ENCODE results near the gene DDX28. TPM values are rescaled to one million over a fixed set of nuclear protein-coding genes. Genes with fewer than 3 reads are reported as not detected.
A peak's percentile ranks its signal among the peaks of the same experiment; 100 is the strongest.

DDX28 gene, protein sequence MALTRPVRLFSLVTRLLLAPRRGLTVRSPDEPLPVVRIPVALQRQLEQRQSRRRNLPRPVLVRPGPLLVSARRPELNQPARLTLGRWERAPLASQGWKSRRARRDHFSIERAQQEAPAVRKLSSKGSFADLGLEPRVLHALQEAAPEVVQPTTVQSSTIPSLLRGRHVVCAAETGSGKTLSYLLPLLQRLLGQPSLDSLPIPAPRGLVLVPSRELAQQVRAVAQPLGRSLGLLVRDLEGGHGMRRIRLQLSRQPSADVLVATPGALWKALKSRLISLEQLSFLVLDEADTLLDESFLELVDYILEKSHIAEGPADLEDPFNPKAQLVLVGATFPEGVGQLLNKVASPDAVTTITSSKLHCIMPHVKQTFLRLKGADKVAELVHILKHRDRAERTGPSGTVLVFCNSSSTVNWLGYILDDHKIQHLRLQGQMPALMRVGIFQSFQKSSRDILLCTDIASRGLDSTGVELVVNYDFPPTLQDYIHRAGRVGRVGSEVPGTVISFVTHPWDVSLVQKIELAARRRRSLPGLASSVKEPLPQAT
- total RNA-seq, result 6.1 TPM

GRCh38 chr16:68022728-68023537 is at the start of gene DDX28, which contains the start of gene DUS2:
DDX28 (minus strand) TSS chr16:68023232; CDS start chr16:68023202, 30 bp downstream.
DUS2 (plus strand) TSS chr16:68023284; CDS start chr16:68038024, 14,740 bp downstream.
- peak; percentile 85 for DNase-seq

DNA sequence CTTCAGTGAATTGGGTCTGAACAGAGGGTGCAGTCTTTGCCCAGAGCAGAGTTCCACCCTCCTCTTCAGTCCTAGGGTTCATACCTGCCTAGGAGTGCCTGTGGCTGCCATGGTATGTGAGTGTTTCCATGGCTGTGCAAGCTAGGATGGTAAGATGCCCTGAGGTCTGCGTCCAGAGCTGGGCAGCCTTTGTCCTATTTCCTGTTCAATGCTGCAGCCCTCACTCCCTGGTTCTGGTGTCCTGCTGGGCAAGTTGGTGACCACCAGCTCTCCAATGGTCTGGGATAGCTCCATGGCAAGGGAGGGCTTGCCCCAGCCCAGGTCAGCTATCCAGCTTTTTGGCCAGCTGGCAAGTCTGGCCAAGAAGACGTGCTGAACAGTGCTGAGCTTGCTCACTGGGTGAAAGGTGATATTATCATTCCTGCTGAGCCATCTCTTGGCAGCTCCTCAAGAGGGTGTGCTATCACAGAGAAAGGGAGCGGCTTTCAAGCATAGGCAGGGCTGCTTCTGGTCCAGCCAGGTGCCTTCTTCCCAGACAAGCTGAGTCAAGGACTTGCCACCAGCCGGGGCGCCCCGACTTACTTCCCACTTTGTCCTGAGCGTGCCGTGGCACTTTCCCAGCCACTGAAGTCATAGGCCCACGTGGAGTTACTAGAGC is 49.1 kb upstream of the DDX28 start:
- peak; percentile 14 for DNase-seq

DNA sequence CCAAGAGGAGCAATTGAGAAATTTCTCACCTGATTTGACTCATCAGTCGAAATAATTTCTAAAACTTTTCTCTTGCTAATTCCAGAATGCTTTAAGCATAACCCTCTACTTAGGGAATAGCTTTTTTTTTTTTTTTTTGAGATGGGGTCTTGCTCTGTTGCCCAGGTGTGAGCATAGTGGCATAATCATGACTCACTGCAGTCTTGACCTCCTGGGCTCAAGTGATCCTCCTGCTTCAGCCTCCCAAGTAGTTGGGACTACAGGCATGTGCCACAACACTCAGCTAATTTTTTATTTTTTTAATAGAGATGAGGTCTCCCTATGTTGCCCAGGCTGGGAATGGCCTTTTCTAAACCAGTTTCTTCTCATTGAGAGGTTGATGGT is 48.5 kb upstream of the DDX28 start:
- DNase-seq, result no peak

DNA sequence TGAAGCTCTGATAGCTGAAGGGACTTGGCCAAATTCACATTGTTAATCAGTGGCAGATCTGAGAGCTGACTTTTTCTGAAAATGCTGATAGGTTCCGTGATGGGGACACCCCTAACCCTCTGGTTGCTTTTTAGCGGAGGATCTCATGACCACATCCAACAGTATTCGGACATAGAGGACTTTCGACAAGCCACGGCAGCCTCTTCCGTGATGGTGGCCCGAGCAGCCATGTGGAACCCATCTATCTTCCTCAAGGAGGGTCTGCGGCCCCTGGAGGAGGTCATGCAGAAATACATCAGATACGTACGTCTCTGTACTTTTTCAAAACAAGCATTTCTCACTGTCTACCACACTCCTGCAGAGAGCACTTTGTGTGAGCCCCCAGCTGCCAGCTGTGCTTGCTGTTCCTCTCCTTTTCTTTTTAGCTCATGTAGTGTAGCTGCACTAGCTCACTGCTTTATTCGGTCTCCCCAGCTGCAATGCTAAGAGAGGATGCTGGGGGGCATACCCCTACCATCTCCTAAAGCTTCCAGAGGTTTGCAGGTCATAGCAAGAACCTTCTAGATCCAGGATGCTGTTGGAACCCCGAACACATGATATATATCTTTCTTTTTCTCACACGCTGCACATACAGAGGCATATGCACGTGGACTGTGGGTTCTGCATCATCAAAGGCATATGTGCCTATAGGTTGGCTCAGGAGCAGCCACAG is 47.9 kb upstream of the DDX28 start:
- DNase-seq, result no peak

DNA sequence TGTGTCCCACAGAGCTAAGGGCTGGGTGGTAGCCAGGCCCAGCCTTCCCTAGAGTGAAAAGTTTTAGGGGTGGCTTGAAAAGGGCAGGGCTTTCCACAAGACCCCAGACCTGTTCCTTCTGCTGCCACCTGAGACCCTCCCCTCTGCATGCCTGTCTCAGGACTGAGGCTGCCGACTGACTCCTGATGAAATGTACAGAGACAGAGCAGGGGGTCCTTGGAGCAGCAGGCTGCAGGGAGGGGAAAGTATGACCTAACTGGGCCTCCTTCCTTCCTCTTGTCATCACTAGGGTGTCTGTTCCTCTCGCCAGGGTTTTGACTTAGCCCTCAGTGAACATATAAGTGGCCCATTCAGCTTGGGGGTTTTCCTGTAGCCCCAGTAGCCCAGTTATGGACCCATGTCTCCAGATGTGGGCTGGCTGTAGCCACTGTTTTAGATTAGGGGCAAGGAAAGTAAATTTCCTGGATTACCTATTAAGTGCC is 47.3 kb upstream of the DDX28 start:
- DNase-seq, result no peak

DNA sequence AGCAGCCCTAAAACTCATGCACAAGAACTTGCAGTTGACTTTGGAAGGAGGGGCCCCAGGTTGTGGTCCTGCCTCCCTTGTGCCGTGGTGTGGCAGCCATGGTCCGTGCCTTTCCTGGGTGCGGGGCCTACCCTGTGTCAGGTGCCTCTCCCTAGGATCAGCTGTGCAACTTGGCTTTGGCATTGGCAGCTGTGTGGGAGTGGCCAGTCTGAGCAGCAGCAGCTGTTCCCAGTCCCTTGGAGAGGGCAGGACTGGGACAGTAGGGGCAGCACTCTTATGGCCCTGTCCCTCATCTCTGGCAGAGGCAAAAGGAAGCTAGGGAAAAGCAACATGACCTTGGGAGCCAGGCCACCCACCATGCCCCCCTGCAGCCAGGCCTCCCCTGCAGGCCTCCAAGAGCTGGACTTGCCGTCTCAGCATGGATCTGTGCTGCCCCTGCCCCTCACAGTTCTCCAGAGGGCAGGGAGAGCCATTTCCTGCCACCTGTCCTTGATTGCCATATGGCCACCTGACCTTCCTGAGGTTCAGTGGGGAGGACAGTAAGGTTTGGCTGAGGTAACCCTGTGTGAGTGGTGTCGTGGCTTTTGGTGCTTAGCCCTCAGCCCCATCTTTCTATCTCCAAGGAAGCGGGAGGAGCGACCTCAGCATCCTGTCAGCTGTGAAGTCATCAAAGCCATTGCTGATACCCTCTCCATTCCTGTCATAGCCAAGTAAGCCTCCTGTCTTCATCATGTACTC is 46.6 kb upstream of the DDX28 start:
- DNase-seq, result no peak

- DNase-seq, result no peak
These were observed 45.9 kb upstream of the DDX28 start for GRCh38 chr16:68068926-68069325.

GRCh38 chr16:68066763-68067162 is 43.7 kb upstream of the DDX28 start:
- no peak for DNase-seq

- no peak for DNase-seq
These were observed 42.8 kb upstream of the DDX28 start for GRCh38 chr16:68065716-68066305.

- DNase-seq, result no peak
These were observed 41.8 kb upstream of the DDX28 start for GRCh38 chr16:68064791-68065365.

DNA sequence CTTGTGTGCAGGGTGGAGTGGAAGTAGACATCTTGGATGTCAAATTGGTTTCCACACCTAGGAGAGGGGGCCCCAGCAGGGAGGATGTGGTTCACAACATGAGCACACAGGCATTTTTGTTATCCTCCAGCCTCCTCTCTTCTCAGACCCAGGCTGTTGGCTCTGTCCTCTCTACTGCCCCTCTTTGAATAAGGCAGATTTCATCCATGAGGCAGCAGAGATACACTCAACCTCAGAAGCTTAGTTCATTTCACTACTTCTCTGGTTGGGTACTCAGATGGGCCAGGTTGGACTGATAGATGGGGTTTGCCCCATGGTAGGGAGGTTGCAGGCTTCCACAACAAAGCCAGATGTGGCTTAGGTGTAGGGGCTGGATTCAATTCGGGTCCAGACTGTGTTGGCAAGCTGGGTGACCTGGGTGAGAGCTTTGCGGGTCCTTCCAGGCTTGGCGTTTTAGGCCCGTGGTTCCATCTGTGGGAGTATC is 39.9 kb upstream of the DDX28 start:
- DNase-seq, result no peak

DNA sequence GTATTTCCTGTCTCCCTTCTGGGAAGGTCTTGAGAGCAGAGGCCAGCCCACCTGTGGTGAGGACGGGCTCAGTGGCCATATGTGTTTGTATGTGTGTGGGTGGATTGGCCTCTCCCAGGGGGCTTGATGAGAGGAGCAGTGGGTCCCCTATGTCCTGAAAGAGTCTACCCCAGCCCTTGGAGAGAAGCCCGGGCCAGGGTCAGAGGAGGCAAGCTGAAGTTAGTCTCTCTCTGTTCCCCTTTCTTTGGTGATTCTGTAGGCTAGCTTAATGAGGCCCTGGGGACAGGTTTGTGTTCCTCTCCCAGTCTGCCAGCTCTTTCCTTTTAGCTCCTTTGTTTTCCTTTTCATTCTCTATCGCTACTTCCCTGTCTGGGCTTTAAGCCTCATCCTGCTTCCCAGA is 38.4 kb upstream of the DDX28 start:
- DNase-seq, result no peak

GRCh38 chr16:68059804-68060203 is 36.8 kb upstream of the DDX28 start:
- DNase-seq, result no peak

DNA sequence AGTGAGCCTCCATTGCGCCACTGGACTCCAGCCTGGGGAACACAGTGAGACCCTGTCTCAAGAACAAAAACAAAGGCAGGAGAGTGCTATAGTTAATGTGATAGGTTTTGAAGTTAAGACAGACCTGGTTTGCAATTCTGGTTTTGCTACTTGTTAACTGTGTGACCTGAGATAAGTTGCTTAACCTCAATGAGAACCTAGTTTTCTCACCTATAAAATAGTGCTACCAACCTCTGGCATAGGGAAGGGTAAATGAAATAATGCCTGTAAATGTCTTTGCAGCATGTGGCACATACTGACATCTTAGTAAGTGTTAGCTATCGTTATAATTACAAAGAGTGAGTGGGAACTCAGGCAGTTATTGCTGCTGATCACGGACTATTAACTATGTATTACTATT is 32.4 kb upstream of the DDX28 start:
- no peak for DNase-seq

- no peak for DNase-seq
These were observed 26.4 kb upstream of the DDX28 start for GRCh38 chr16:68049449-68049848.

DNA sequence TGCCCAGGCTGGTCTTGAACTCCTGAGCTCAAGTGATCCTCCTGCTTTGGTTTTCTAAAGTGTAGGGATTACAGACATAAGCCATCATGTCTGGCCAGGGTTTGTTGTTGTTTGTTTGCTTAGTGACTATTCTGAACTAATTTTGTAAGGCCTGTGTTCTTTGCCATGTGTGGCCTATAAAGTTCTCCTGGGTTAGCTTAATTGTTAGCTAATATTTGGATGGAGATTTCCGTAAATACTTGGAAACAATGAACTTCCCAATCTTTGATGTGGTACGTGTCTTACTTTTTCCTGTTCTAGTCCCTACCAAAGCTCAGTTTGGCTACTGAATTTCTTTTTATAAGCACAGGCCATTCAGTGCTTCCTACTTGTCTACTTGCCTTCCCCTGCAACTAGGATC is 25.0 kb upstream of the DDX28 start:
- no peak for DNase-seq

DNA sequence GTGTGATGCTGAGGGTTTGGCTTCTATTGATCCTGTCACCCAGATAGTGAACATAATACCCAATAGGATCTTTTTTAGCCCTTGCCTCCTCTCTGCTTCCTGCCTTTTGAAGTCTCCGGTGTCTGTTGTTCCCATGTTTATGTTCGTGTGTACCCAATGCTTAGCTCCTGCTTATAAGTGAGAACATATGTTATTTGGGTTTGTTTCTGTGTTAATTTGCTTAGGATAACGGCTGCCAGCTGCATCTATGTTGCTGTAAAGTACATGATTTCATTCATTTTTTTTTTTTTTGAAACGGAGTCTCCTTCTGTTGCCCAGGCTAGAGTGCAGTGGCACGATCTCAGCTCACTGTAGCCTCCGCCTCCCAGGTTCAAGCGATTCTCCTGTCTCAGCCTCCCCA is 23.1 kb upstream of the DDX28 start:
- no peak for DNase-seq

- no peak for DNase-seq
These were observed 18.8 kb upstream of the DDX28 start for GRCh38 chr16:68041783-68042182.

DNA sequence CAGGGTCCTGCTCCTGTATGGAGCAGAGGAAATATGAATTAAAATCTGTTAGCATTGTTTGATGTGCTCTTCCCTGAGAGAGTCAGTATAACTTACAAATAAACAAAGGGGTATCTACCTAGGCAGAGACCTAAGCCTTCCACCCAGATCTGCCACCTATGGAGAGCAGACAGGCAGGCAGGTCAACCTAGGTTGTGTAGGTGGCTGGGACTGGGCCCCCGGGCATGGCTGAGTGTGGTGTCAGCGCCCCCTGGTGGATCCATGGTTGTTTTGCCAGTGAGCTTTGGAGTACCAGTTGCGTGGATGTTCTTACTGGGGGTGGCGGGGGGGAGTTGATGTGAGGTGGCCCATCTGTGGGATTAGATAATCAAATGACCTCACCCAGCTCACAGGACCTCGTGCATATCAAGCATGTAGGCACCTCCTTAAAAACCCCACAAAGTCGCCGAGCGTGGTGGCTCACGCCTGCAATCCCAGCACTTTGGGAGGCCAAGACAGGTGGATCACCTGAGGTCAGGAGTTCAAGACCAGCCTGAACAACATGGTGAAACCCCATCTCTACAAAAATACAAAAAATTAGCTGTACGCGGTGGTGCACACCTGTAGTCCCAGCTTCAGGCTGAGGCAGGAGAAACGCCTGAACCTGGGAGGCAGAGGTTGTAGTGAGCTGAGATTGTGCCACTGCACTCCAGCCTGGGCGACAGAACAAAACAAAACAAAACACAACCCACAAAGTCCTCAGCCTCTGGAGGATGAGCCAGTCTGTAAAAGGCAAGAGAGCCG is 17.7 kb upstream of the DDX28 start:
- no peak for DNase-seq
